PC-3 (cell line): ENCODE data around the gene CPS1.

Experiments
- CTCF ChIP-seq: fragments of 300-600 bp; sonication (generic); conservative IDR thresholded peaks from 2 replicates; pipeline ENCODE4 v1.5.1; 2017; ENCODE audit warnings: antibody characterized with exemption, low read depth, mild to moderate bottlenecking, low read length
- EZH2 ChIP-seq: fragments of 300-600 bp; sonication (generic); IDR thresholded peaks from one replicate; pipeline ENCODE4 v1.6.1; 2017; ENCODE audit warnings: antibody characterized with exemption, mild to moderate bottlenecking, low read length; ENCODE audit not compliant: unreplicated experiment

GRCh38 chr2:210555555-210555954, 844 bp upstream of the CPS1 start:
- no peak for TF ChIP-seq CTCF
- TF ChIP-seq EZH2 = no peak
